22Rv1 (cell line): ENCODE data around the gene IGF1R.

Experiments used
- H3K27ac ChIP-seq: fragments of 450-650 bp; 2 replicates; pipeline ENCODE4 v1.5.1; 2017
- CTCF ChIP-seq: fragments of 450-650 bp; IDR thresholded peaks from 2 replicates; pipeline ENCODE4 v1.5.1; 2017; ENCODE audit warnings: mild to moderate bottlenecking
- ZFX ChIP-seq: fragments of 450-650 bp; IDR thresholded peaks from 2 replicates; pipeline ENCODE4 v1.6.1; 2017; ENCODE audit warnings: antibody characterized with exemption, borderline replicate concordance

IGF1R gene

GRCh38 chr15:98952381-98952803 lies 304.1 kb downstream of the IGF1R start:
- no peak overlapping the region for H3K27ac ChIP-seq
- no peak for TF ChIP-seq CTCF
- no peak for TF ChIP-seq ZFX

- no peak overlapping the region for H3K27ac ChIP-seq
- no peak for TF ChIP-seq CTCF
- TF ChIP-seq ZFX = no peak
Observed at GRCh38 chr15:98953000-98953787, 304.9 kb downstream of the IGF1R start.

GRCh38 chr15:98953968-98954367 lies 305.6 kb downstream of the IGF1R start:
- H3K27ac ChIP-seq = no peak overlapping the region
- TF ChIP-seq CTCF (no peak), ZFX (no peak)

- no peak for TF ChIP-seq CTCF
- no peak for TF ChIP-seq ZFX
- H3K27ac ChIP-seq = no peak overlapping the region
Observed at GRCh38 chr15:98954411-98954810, 306.1 kb downstream of the IGF1R start.

GRCh38 chr15:98955331-98955730 lies 307.0 kb downstream of the IGF1R start:
- no peak overlapping the region for H3K27ac ChIP-seq
- TF ChIP-seq CTCF (no peak), ZFX (no peak)

- TF ChIP-seq ZFX = no peak
- no peak overlapping the region for H3K27ac ChIP-seq
Observed at GRCh38 chr15:98955961-98956723, 307.8 kb downstream of the IGF1R start.

GRCh38 chr15:98956796-98957553 lies 308.6 kb downstream of the IGF1R start:
- TF ChIP-seq CTCF = no peak
- no peak for TF ChIP-seq ZFX
- no peak overlapping the region for H3K27ac ChIP-seq
